ENCODE results near the gene SMC3. TPM values are rescaled to one million over a fixed set of nuclear protein-coding genes. Genes with fewer than 3 reads are reported as not detected.

The SMC3 gene
- total RNA-seq, 1 experiment from 2014 or later, result 64.3 TPM

DNA sequence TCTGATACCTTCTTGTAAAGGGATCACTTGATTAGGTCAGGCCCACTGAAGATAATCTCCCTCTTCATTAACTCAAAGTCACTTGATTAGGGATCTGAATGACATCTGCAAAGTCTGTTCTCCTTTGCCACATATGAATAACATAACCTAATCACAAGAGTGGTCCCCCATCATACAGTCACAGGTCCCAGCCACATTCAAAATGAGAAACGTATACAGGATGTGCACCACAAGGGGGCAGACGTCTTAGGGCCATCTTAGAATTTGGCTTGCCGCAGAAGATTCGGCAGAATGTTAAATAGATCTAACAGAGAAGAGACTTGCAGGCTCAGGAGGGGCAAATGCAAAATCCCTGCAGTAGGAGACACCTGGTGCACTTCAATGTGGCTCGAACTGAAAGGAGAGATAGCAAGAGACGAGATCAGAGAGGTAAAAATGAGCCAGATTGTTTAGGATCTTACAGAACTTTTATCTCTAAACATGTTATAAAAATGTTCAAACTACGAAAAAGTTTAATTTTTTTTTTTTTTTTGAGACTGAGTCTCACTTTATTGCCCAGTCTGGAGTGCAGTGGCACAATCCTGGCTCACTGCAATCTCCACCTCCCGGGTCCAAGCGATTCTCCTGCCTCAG is 10.4 kb upstream of the SMC3 start (continued):
- TF ChIP-seq, protein P1, sequence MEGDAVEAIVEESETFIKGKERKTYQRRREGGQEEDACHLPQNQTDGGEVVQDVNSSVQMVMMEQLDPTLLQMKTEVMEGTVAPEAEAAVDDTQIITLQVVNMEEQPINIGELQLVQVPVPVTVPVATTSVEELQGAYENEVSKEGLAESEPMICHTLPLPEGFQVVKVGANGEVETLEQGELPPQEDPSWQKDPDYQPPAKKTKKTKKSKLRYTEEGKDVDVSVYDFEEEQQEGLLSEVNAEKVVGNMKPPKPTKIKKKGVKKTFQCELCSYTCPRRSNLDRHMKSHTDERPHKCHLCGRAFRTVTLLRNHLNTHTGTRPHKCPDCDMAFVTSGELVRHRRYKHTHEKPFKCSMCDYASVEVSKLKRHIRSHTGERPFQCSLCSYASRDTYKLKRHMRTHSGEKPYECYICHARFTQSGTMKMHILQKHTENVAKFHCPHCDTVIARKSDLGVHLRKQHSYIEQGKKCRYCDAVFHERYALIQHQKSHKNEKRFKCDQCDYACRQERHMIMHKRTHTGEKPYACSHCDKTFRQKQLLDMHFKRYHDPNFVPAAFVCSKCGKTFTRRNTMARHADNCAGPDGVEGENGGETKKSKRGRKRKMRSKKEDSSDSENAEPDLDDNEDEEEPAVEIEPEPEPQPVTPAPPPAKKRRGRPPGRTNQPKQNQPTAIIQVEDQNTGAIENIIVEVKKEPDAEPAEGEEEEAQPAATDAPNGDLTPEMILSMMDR (IDR thresholded peaks at IDR 0.05 in 2 of 3, conservative IDR thresholded peaks at IDR 0.05 in 1 of 3; ENCODE audit: borderline replicate concordance in 1 of 3, insufficient read depth in 1 of 3, low read depth in 2 of 3, low read length in 2 of 3), result peak; percentile 75 to 97 (median 84); a peak in 5 of 6 replicates
- TF ChIP-seq, protein P2, sequence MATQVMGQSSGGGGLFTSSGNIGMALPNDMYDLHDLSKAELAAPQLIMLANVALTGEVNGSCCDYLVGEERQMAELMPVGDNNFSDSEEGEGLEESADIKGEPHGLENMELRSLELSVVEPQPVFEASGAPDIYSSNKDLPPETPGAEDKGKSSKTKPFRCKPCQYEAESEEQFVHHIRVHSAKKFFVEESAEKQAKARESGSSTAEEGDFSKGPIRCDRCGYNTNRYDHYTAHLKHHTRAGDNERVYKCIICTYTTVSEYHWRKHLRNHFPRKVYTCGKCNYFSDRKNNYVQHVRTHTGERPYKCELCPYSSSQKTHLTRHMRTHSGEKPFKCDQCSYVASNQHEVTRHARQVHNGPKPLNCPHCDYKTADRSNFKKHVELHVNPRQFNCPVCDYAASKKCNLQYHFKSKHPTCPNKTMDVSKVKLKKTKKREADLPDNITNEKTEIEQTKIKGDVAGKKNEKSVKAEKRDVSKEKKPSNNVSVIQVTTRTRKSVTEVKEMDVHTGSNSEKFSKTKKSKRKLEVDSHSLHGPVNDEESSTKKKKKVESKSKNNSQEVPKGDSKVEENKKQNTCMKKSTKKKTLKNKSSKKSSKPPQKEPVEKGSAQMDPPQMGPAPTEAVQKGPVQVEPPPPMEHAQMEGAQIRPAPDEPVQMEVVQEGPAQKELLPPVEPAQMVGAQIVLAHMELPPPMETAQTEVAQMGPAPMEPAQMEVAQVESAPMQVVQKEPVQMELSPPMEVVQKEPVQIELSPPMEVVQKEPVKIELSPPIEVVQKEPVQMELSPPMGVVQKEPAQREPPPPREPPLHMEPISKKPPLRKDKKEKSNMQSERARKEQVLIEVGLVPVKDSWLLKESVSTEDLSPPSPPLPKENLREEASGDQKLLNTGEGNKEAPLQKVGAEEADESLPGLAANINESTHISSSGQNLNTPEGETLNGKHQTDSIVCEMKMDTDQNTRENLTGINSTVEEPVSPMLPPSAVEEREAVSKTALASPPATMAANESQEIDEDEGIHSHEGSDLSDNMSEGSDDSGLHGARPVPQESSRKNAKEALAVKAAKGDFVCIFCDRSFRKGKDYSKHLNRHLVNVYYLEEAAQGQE (IDR thresholded peaks at IDR 0.05; ENCODE audit: low read depth), result no peak
- TF ChIP-seq TCF7L2 (IDR thresholded peaks at IDR 0.05; ENCODE audit: borderline replicate concordance, extremely low read depth, insufficient read depth, insufficient read length), result no peak
- peak; percentile 73; the same call in 1 of the 2 replicates for TF ChIP-seq CBX3 (IDR thresholded peaks at IDR 0.05; ENCODE audit: low read depth)
- no peak for TF ChIP-seq SIN3A (IDR thresholded peaks at IDR 0.05; ENCODE audit: low read depth)
- no peak for TF ChIP-seq EZH2 (IDR thresholded peaks at IDR 0.05)
- TF ChIP-seq, protein P3, sequence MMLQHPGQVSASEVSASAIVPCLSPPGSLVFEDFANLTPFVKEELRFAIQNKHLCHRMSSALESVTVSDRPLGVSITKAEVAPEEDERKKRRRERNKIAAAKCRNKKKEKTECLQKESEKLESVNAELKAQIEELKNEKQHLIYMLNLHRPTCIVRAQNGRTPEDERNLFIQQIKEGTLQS (IDR thresholded peaks at IDR 0.05), result no peak; the same call in 1 of the 2 replicates
- TF ChIP-seq JUND (IDR thresholded peaks at IDR 0.05), result no peak

Measured in HCT116 (cell line).